Activated CD8-positive, alpha-beta T cell treated with anti-CD3 and anti-CD28 coated beads for 36 hours (primary cell): ENCODE data around the gene ST3GAL3. TPM values are rescaled to one million over a fixed set of nuclear protein-coding genes. Genes with fewer than 3 reads are reported as not detected.

ENCODE experiments used
- ATAC-seq: fragments of 200-7000 bp; cut with Tn5 transposase; one replicate; pipeline ENCODE4 v1.10.0; 2021; ENCODE audit warnings: mild to moderate bottlenecking, moderate library complexity
- CTCF ChIA-PET: fragments of 350-600 bp; sonication (Branson Sonifier 250); formaldehyde crosslinking; loops from one replicate; lab custom pipeline; 2021; ENCODE audit warnings: antibody characterized with exemption; lab: Charles Lee
- POLR2A ChIA-PET: fragments of 350-600 bp; sonication (Branson Sonifier 250); formaldehyde crosslinking; loops from one replicate; lab custom pipeline; 2021; ENCODE audit warnings: antibody characterized with exemption; lab: Charles Lee
- DNase-seq: peaks from one replicate; pipeline ENCODE4 v3.0.0-alpha.2; 2020
- H3K27ac Mint-ChIP-seq: one replicate; pipeline ENCODE4 v1.8.0; 2021; ENCODE audit warnings: mild to moderate bottlenecking, mixed read lengths
- H3K27me3 Mint-ChIP-seq: one replicate; pipeline ENCODE4 v1.8.0; 2021; ENCODE audit warnings: mixed read lengths
- H3K36me3 Mint-ChIP-seq: one replicate; pipeline ENCODE4 v1.8.0; 2021; ENCODE audit warnings: low read depth, mixed read lengths
- H3K4me1 Mint-ChIP-seq: one replicate; pipeline ENCODE4 v1.8.0; 2021; ENCODE audit warnings: low read depth, mixed read lengths
- H3K4me3 Mint-ChIP-seq: one replicate; pipeline ENCODE4 v1.8.0; 2021; ENCODE audit warnings: mild to moderate bottlenecking, moderate library complexity, mixed read lengths
- H3K9me3 Mint-ChIP-seq: one replicate; pipeline ENCODE4 v1.8.0; 2021; ENCODE audit warnings: mixed read lengths
- intact Hi-C: fragments of 100-400 bp; cut with micrococcal nuclease; formaldehyde crosslinking; loops from one replicate; pipeline ENCODE4 v1.10.0; 2022
- total RNA-seq, 2 experiments: library from RNA; stranded (reverse); gene quantifications; one replicate each; pipeline ENCODE4 v1.2.3, GENCODE V29; 2021
- TF ChIP-seq, protein P1 (sequence below): fragments of 200-600 bp; IDR thresholded peaks from one replicate; pipeline ENCODE4 v1.8.0; 2022; ENCODE audit warnings: antibody characterized with exemption, mild to moderate bottlenecking

ST3GAL3 gene
- total RNA-seq, 2 experiments from 2014 or later: 14.5 to 20.0 TPM

DNA sequence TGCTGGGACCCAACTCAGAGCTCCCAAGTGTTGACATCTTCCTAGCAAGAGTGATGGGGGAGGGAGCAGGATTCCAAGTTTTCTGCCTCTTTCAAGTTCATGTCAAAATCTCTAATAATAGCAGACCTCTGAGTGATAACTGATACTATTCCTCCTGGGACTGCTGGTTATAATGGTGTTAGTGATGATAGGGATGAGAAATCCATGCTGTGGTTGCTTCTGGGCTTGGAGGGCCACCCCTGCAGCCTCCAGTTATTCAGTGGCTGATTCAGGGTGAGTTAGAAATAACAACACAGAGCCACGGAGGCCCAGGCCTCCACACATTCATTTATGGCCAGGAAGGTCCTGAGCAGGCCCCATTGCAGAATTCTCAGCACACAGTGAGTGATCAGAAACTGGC is 185.7 kb downstream of the ST3GAL3 start:
- POLR2A ChIA-PET: no interaction called here
- CTCF ChIA-PET: interaction anchor here (1.6 kb wide), 1 partner anchor 42 kb away, joined by 6 read pairs; no protein-coding TSS in a partner anchor
- no peaks in the 10 kb centered on the region for H3K9me3 Mint-ChIP-seq
- H3K36me3 Mint-ChIP-seq: no peaks in the 10 kb centered on the region
- DNase-seq: no peak
- no peak overlapping the region for H3K27ac Mint-ChIP-seq
- H3K27me3 Mint-ChIP-seq: no peaks in the 10 kb centered on the region
- no peak overlapping the region for H3K4me3 Mint-ChIP-seq
- no peak for ATAC-seq
- intact Hi-C loops: no loop called here
- H3K4me1 Mint-ChIP-seq: no peaks in the 10 kb centered on the region
- TF ChIP-seq, protein P1, sequence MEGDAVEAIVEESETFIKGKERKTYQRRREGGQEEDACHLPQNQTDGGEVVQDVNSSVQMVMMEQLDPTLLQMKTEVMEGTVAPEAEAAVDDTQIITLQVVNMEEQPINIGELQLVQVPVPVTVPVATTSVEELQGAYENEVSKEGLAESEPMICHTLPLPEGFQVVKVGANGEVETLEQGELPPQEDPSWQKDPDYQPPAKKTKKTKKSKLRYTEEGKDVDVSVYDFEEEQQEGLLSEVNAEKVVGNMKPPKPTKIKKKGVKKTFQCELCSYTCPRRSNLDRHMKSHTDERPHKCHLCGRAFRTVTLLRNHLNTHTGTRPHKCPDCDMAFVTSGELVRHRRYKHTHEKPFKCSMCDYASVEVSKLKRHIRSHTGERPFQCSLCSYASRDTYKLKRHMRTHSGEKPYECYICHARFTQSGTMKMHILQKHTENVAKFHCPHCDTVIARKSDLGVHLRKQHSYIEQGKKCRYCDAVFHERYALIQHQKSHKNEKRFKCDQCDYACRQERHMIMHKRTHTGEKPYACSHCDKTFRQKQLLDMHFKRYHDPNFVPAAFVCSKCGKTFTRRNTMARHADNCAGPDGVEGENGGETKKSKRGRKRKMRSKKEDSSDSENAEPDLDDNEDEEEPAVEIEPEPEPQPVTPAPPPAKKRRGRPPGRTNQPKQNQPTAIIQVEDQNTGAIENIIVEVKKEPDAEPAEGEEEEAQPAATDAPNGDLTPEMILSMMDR: no peak

DNA sequence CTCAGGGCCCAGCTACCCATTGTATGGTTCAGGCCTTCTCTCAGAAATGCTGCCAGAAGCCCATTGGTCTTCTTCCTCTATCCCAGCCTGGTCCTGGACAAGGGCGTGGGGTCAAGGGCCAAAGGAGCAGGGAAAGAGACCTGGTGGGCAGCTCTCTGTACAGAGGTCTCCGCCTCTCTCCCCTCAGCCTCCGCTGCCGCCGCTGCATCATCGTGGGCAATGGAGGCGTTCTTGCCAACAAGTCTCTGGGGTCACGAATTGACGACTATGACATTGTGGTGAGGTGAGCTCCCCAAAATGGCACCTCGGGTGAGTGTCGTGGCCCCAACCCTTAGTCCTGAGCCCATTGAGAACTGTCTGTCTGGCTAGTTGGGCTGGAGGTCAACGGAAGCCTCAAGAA is 191.6 kb downstream of the ST3GAL3 start:
- CTCF ChIA-PET: interaction anchor here (1.1 to 3.2 kb wide), 2 partner anchors 11 to 36 kb away, joined by 3 to 16 read pairs; no protein-coding TSS in a partner anchor
- no peak overlapping the region for H3K4me3 Mint-ChIP-seq
- H3K9me3 Mint-ChIP-seq: no peaks in the 10 kb centered on the region
- ATAC-seq: no peak
- H3K27me3 Mint-ChIP-seq: no peaks in the 10 kb centered on the region
- POLR2A ChIA-PET: no interaction called here
- no peak for DNase-seq
- TF ChIP-seq, protein P1: no peak
- intact Hi-C loops: no loop called here
- no peak overlapping the region for H3K27ac Mint-ChIP-seq
- H3K36me3 Mint-ChIP-seq: no peaks in the 10 kb centered on the region
- H3K4me1 Mint-ChIP-seq: no peaks in the 10 kb centered on the region

DNA sequence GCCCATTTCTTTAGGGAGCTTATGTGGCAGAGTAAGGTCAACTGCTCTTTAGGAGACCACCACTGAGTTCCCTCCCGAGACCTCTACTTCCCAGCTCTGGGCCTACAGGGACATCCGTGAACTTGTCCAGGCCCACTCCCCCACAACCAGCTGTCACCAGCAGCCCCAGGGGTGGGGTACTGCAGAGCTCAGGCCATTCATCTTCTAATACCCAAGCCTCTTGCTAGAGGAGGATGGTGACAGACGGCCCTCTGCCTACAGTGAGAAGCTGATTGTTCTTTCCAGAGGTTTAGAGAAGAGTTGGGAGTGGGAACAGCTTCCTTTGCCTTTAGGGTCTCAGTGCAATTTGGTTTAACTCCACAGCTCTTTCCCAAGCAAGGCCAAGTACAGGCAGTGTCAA is 193.1 kb downstream of the ST3GAL3 start:
- Mint-ChIP-seq H3K27me3 (no peaks in the 10 kb centered on the region), H3K27ac (no peak overlapping the region), H3K4me3 (no peak overlapping the region), H3K36me3 (no peaks in the 10 kb centered on the region), H3K4me1 (no peaks in the 10 kb centered on the region), H3K9me3 (no peaks in the 10 kb centered on the region)
- ATAC-seq (no peak), DNase-seq (no peak)
- intact Hi-C loops: no loop called here
- CTCF ChIA-PET: interaction anchor here (0.8 to 3.2 kb wide), 2 partner anchors 34 to 116 kb away, joined by 3 to 16 read pairs; no protein-coding TSS in a partner anchor
- TF ChIP-seq, protein P1: no peak
- POLR2A ChIA-PET: no interaction called here

DNA sequence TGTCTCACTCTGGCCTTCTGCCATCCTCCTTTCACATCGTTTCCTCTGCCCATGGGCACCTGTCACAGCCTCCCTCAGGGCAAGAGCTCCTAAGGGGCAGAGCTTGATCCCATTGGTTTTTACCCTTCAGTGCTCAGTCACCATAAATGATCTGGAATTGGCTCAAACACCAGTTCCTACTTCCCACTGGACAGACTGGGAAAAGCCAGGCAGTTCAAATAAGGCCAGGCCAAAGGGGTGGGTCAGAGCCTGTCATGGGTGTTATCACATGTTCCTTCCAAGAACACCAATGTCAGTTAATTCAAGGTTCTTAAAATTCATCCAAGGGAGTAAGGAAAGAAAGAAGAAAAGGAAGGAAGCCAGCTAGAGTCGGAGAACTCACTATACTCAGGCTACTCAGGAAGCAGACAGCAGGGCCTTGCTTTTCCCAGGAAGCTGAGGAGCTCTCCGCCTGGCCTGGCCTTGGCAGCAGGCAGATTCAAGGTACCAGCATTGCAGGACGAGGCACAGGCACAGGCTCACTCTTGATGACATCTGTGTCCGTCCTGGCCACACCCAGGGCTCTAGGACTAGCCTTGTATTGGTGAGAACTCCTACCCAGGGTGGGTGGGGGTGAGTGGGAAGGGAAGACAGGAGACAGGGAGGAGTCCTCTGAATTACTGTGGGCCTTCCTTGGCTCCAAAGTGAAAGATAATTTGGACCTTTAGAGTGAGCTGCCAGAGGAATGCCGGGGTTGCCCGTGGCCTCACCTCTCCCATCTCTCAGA is 194.0 kb downstream of the ST3GAL3 start:
- Mint-ChIP-seq H3K4me1 (no peaks in the 10 kb centered on the region), H3K36me3 (no peaks in the 10 kb centered on the region), H3K27ac (no peak overlapping the region), H3K4me3 (no peak overlapping the region), H3K9me3 (no peaks in the 10 kb centered on the region), H3K27me3 (no peaks in the 10 kb centered on the region)
- intact Hi-C loops: no loop called here
- ChIA-PET CTCF (interaction anchor here (0.9 to 3.2 kb wide), 4 partner anchors 33 to 138 kb away, joined by 3 to 16 read pairs (median 4); partner anchors contain the start of gene ARTN), POLR2A (no interaction called here)
- no peak for DNase-seq
- TF ChIP-seq, protein P1: no peak
- ATAC-seq: no peak
